NCI-H2081 (cell line): ENCODE measurements around the gene PUM2.
"Not testable (repeated sequence)": the region's sequence is repeated elsewhere in the genome, so short reads cannot be mapped to it uniquely, and the experiment has no call there.

Experiments
- DNase-seq, 2 experiments: peaks; one replicate each; lab custom pipeline; 2025; lab: John Stamatoyannopoulos, UW

Gene PUM2, protein sequence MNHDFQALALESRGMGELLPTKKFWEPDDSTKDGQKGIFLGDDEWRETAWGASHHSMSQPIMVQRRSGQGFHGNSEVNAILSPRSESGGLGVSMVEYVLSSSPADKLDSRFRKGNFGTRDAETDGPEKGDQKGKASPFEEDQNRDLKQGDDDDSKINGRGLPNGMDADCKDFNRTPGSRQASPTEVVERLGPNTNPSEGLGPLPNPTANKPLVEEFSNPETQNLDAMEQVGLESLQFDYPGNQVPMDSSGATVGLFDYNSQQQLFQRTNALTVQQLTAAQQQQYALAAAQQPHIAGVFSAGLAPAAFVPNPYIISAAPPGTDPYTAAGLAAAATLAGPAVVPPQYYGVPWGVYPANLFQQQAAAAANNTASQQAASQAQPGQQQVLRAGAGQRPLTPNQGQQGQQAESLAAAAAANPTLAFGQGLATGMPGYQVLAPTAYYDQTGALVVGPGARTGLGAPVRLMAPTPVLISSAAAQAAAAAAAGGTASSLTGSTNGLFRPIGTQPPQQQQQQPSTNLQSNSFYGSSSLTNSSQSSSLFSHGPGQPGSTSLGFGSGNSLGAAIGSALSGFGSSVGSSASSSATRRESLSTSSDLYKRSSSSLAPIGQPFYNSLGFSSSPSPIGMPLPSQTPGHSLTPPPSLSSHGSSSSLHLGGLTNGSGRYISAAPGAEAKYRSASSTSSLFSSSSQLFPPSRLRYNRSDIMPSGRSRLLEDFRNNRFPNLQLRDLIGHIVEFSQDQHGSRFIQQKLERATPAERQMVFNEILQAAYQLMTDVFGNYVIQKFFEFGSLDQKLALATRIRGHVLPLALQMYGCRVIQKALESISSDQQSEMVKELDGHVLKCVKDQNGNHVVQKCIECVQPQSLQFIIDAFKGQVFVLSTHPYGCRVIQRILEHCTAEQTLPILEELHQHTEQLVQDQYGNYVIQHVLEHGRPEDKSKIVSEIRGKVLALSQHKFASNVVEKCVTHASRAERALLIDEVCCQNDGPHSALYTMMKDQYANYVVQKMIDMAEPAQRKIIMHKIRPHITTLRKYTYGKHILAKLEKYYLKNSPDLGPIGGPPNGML

DNA sequence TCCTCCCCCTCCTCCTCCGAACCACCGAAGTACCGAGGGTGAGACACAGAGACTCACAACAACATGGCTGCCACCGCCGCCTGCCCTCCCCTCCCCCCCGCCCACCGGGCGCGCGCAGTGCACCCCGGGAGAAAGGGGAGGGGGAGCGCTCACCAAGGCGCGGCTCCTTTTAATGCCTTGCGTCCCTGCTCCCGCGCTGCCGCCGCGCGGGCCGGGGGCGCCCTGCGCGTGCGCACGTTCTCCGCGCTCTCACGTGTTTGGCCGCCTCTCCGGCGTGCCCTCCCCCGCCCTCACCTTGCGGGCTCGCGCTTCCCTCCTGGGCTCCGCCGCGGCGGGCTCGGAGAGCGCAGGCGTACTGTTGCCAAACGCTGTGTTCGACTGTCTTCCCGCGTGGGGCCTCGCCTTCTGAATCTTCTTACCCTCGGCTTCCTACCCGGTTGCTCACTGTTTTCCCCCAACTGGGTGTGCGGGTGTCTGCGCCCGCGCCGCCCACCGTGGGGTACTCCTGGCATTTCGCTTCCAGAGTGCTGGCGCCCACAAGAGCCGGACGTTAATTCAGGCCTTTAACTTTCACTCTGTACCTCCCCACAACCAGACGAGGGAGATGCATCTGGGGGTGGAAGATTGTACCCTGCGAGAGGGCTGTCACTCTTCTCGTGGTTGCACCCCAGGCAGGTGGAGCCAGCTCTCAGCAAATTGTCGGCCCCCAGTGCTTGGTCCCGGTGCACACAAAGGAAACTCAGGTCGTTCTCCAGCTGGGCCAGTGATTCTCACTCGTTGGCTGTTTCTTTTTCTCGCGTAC lies at the start of gene PUM2:
PUM2 (minus strand) TSS at position 92 of the 802 bp plus-strand sequence. CDS start 23,484 bp downstream, outside the sequence.
- DNase-seq, result peak; percentile 97 to 99

GRCh38 chr2:20400306-20400705 lies 49.7 kb upstream of the PUM2 start:
- no peak for DNase-seq

- DNase-seq, result no peak
Observed at GRCh38 chr2:20398956-20399567, 48.4 kb upstream of the PUM2 start.

- no peak for DNase-seq
Observed at GRCh38 chr2:20397811-20398447, 47.3 kb upstream of the PUM2 start.

DNA sequence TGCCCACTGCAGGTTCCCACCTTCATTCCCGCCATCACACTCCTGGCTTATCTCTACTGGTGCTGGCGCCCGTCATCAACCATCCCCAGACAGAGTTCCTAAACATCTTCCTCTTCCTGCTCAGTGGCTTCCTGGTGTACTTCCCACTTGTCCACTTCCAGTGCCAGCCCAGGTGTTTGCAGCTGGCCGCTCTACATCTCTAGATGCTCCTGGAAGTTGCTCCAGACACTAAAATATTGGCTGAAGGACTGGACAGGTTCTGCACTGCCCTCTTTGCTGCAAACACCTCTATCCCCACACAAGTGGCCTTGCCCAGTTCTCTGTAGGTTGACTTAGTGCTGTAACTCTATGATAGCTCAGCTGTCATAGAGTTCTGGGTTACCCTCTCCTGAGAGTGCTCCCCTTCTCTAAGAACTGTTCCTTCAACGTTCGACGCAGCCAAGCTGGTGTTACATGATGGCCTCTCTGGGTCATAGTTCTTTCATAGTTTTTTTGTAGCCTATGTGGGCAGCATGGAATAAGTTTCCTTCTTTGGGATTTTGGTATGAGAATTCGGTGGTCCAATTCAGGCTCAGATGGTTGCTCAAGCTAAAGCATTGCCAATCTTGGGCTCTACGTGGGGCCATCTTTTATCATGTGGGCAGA lies 45.8 kb upstream of the PUM2 start:
- DNase-seq, result no peak

DNA sequence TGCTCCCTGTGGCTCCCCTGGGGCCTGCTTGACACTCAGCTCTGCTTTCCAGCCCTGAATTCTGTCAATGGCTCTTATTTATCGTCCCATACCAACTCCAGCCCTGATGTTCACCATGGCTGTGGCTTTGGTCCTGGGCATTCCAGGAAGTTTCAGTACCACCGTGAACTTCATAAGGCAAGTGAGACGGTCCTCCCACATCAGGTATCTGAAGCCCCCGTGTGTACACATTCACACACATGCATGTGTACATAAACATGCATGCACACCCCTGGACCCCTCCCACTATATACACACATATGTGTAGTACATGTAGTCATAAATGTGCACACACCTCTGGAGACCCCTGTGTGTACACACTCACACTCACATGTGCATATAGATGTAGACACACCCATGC lies 43.3 kb upstream of the PUM2 start:
- DNase-seq, result no peak

- no peak for DNase-seq
Observed at GRCh38 chr2:20391951-20392699, 41.5 kb upstream of the PUM2 start.

- no peak for DNase-seq
Observed at GRCh38 chr2:20390524-20391123, 40.0 kb upstream of the PUM2 start.

DNA sequence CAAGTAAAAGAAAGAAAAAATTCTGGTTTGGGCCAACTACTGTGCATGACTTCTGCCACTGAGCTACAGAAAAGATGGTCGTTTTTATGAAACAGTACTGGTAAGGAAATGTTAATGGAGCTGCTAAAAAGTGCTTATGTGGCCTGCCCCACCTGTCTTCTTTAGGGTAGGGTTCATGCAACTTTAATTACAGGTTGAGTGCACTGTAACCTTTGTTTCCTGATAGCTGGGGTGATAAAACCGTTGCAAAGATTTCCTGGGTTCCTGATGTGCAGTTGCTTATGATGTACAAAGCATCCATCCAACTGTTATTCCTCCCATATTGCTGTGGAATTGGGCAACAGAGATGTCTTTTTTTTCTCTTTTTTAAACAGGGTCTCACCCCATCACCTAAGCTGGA lies 34.3 kb upstream of the PUM2 start:
- no peak for DNase-seq

GRCh38 chr2:20382965-20383810 lies 32.5 kb upstream of the PUM2 start:
- DNase-seq, result peak in 1 of 2 experiments; percentile 45

DNA sequence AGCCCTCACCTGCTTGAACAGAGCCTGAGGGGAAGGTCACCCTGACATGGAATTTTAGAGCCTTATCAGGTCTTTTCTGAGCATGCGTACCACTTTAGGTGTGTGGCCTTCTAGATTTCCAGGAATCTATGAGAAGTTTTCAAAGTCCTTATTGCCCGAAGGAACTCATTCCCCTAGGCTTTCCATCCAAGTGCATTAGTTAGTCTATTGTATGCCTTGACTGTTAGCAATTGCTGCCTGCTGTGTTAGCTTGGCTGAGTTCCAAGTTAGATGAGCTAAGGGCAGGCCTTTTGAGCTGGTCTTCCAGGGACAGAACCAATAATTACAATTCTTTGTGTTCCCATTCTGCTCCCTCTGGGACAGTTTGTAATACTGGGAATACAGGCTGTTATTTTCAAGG lies 30.8 kb upstream of the PUM2 start:
- DNase-seq, result peak; percentile 86 to 97

- DNase-seq, result peak; percentile 42 to 64
Observed at GRCh38 chr2:20378891-20379519, 28.4 kb upstream of the PUM2 start.

GRCh38 chr2:20378341-20378740 lies 27.7 kb upstream of the PUM2 start:
- no peak for DNase-seq

DNA sequence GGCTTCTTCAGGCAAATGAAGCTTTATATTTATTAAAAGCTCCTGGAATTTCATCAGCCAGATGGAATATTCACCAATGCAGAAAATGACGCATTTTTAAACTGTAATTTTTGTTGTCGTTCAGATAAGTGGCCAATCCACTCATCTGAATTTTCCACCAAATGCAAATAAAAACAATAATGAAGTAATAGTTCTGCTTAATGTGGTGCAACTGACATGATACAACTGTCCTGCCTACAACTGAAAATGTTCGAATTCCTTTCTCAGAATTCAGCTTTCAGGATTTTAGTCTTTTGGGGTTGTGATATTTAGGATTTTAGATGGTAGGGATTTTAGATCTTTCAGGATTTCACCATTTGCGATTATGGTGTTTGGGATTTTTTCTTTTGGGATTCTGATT lies 27.1 kb upstream of the PUM2 start:
- no peak for DNase-seq

- DNase-seq, result not testable (repeated sequence)
Observed at GRCh38 chr2:20374982-20375381, 24.3 kb upstream of the PUM2 start.

- no peak for DNase-seq
Observed at GRCh38 chr2:20372896-20373640, 22.4 kb upstream of the PUM2 start.
